Measurements from ENCODE around the gene C17orf58. TPM values are rescaled to one million over a fixed set of nuclear protein-coding genes. Genes with fewer than 3 reads are reported as not detected.

Gene C17orf58
- polyA plus RNA-seq, 3 donors: 2.9 to 6.7 (median 4.0) TPM

- peaks cover 51 to 75% of the 10 kb centered on the region in 2 donors for H3K36me3 Mint-ChIP-seq
- Histone ChIP-seq H3K4me2 (replicated peaks; ENCODE audit: extremely low read depth, low read length, poor library complexity, severe bottlenecking) (no peak overlapping the region), H2AFZ (ENCODE audit: insufficient read depth, low read depth, low read length, poor library complexity, severe bottlenecking) (no peak overlapping the region), H3K36me3 (replicated peaks in 1 of 2; ENCODE audit: control insufficient read depth in 1 of 2, insufficient read depth in 2 of 2, low read length in 2 of 2) (peaks cover 40 to 87% of the 10 kb centered on the region in 2 donors), H3K9me3 (replicated peaks in 1 of 2; ENCODE audit: control insufficient read depth in 1 of 2, insufficient read depth in 1 of 2, low read length in 2 of 2) (no peaks in the 10 kb centered on the region), H3K79me2 (ENCODE audit: insufficient read depth, low read length) (no peaks in the 10 kb centered on the region), H3K4me1 (ENCODE audit: control insufficient read depth in 1 of 2, insufficient read depth in 2 of 2, low read length in 2 of 2) (no peaks in the 10 kb centered on the region), H3K9ac (ENCODE audit: insufficient read depth, low read length, poor library complexity, severe bottlenecking) (no peak overlapping the region), H3K27ac (ENCODE audit: low read depth in 1 of 2, low read length in 2 of 2) (no peak overlapping the region), H3K4me3 (replicated peaks in 1 of 3; ENCODE audit: low read depth in 2 of 3, low read length in 3 of 3) (no peak overlapping the region), H3K27me3 (ENCODE audit: control insufficient read depth in 2 of 2, insufficient read depth in 2 of 2, low read length in 2 of 2) (no peaks in the 10 kb centered on the region), H4K20me1 (ENCODE audit: insufficient read depth, low read length) (no peaks in the 10 kb centered on the region)
- no peak overlapping the region for H3K4me3 Mint-ChIP-seq
- peaks cover 0 to 2% (median 0%) of the 10 kb centered on the region in 3 donors for H3K27me3 Mint-ChIP-seq (ENCODE audit: low read depth in 3 of 3)
- no CpG with 5 or more reads among the region's 8 CpGs for WGBS (ENCODE audit: insufficient coverage)
- no peaks in the 10 kb centered on the region for H3K4me1 Mint-ChIP-seq
- DNase-seq: no peak
- no peaks in the 10 kb centered on the region for H3K9me3 Mint-ChIP-seq
- TF ChIP-seq CTCF (IDR thresholded peaks at IDR 0.05): no peak
- intact Hi-C loops (cut with micrococcal nuclease): no loop called here
- H3K27ac Mint-ChIP-seq: peak overlapping the region in 1 of 7 donors; percentile 45
Measured at GRCh38 chr17:67974598-67975066, 21.6 kb downstream of the C17orf58 start.

GRCh38 chr17:67974185-67974584, 22.1 kb downstream of the C17orf58 start:
- no peak for DNase-seq
- TF ChIP-seq CTCF (IDR thresholded peaks at IDR 0.05): no peak
- Histone ChIP-seq H3K9me3 (replicated peaks in 1 of 2; ENCODE audit: control insufficient read depth in 1 of 2, insufficient read depth in 1 of 2, low read length in 2 of 2) (no peaks in the 10 kb centered on the region), H3K27ac (ENCODE audit: low read depth in 1 of 2, low read length in 2 of 2) (no peak overlapping the region), H3K79me2 (ENCODE audit: insufficient read depth, low read length) (no peaks in the 10 kb centered on the region), H4K20me1 (ENCODE audit: insufficient read depth, low read length) (no peaks in the 10 kb centered on the region), H2AFZ (ENCODE audit: insufficient read depth, low read depth, low read length, poor library complexity, severe bottlenecking) (no peak overlapping the region), H3K36me3 (replicated peaks in 1 of 2; ENCODE audit: control insufficient read depth in 1 of 2, insufficient read depth in 2 of 2, low read length in 2 of 2) (peaks cover 37 to 87% of the 10 kb centered on the region in 2 donors), H3K4me3 (replicated peaks in 1 of 3; ENCODE audit: low read depth in 2 of 3, low read length in 3 of 3) (no peak overlapping the region), H3K4me2 (replicated peaks; ENCODE audit: extremely low read depth, low read length, poor library complexity, severe bottlenecking) (no peak overlapping the region), H3K27me3 (ENCODE audit: control insufficient read depth in 2 of 2, insufficient read depth in 2 of 2, low read length in 2 of 2) (no peaks in the 10 kb centered on the region), H3K4me1 (ENCODE audit: control insufficient read depth in 1 of 2, insufficient read depth in 2 of 2, low read length in 2 of 2) (no peaks in the 10 kb centered on the region), H3K9ac (ENCODE audit: insufficient read depth, low read length, poor library complexity, severe bottlenecking) (no peak overlapping the region)
- Mint-ChIP-seq H3K4me3 (no peak overlapping the region), H3K4me1 (no peaks in the 10 kb centered on the region), H3K9me3 (no peaks in the 10 kb centered on the region), H3K27me3 (ENCODE audit: low read depth in 3 of 3) (peaks cover 0 to 2% (median 0%) of the 10 kb centered on the region in 3 donors), H3K27ac (peak overlapping the region in 1 of 7 donors; percentile 45), H3K36me3 (peaks cover 50 to 73% of the 10 kb centered on the region in 2 donors)
- WGBS (ENCODE audit: insufficient coverage): 100% methylated on average over 2 of the region's 9 CpGs
- intact Hi-C loops (cut with micrococcal nuclease): no loop called here

Measured in CD14-positive monocyte (primary cell).